Keratinocyte (primary cell): ENCODE measurements around the gene IGFBP6. TPM values are rescaled to one million over a fixed set of nuclear protein-coding genes. Genes with fewer than 3 reads are reported as not detected.

Source experiments
- DNase-seq: peaks from one replicate; pipeline ENCODE4 v3.0.0-alpha.2; 2011; ENCODE audit warnings: low read depth, missing footprints, low spot score
- FAIRE-seq: peaks from 2 replicates; lab custom pipeline; 2011; peaks lifted over from hg19 to GRCh38; lab: Jason Lieb, UNC
- H2AFZ ChIP-seq: 2 replicates; pipeline ENCODE4 v1.6.0; 2012; ENCODE audit warnings: low read length, control low read depth, inconsistent platforms; ENCODE audit not compliant: control insufficient read depth
- H3K27ac ChIP-seq: 2 replicates; pipeline ENCODE4 v1.5.1; 2011; ENCODE audit warnings: low read length; ENCODE audit not compliant: control insufficient read depth, insufficient read depth
- H3K27me3 ChIP-seq: 3 replicates; pipeline ENCODE4 v1.6.0; 2011; ENCODE audit warnings: low read length; ENCODE audit not compliant: control insufficient read depth, insufficient read depth; ENCODE audit errors: extremely low read depth
- H3K36me3 ChIP-seq, 2 experiments: 2 replicates in 1 of 2; 3 replicates in 1 of 2; pipeline ENCODE4 v1.5.1; 2011; ENCODE audit warnings: low read length in 2 of 2, mild to moderate bottlenecking in 1 of 2; ENCODE audit not compliant: control insufficient read depth in 2 of 2, insufficient read depth in 2 of 2; ENCODE audit errors: extremely low read depth in 1 of 2
- H3K4me1 ChIP-seq: 3 replicates; pipeline ENCODE4 v1.5.1; 2011; ENCODE audit warnings: low read length; ENCODE audit not compliant: control insufficient read depth, insufficient read depth; ENCODE audit errors: extremely low read depth
- H3K4me2 ChIP-seq: 3 replicates; pipeline ENCODE4 v1.6.0; 2011; ENCODE audit warnings: low read depth, low read length; ENCODE audit not compliant: control insufficient read depth, insufficient read depth; ENCODE audit errors: extremely low read depth
- H3K4me3 ChIP-seq, 3 experiments: fragments of 200-600 bp in 1 of 3; sonication (generic) in 1 of 3; 2 replicates in 2 of 3; 3 replicates in 1 of 3; pipeline ENCODE4 v1.5.1; 2011 to 2016; ENCODE audit warnings: low read length in 3 of 3, mild to moderate bottlenecking in 3 of 3, control low read depth in 2 of 3, inconsistent platforms in 1 of 3, low read depth in 1 of 3, mixed read lengths in 1 of 3, mixed run types in 1 of 3, moderate library complexity in 1 of 3; ENCODE audit not compliant: control insufficient read depth in 2 of 3, insufficient read depth in 2 of 3; ENCODE audit errors: extremely low read depth in 1 of 3
- H3K79me2 ChIP-seq: 2 replicates; pipeline ENCODE4 v1.6.0; 2012; ENCODE audit warnings: low read length; ENCODE audit not compliant: control insufficient read depth, insufficient read depth
- H3K9ac ChIP-seq: 3 replicates; pipeline ENCODE4 v1.6.0; 2011; ENCODE audit warnings: low read length; ENCODE audit not compliant: control insufficient read depth, insufficient read depth; ENCODE audit errors: extremely low read depth
- H3K9me1 ChIP-seq: 3 replicates; pipeline ENCODE4 v1.6.0; 2011; ENCODE audit warnings: low read length; ENCODE audit not compliant: control insufficient read depth, insufficient read depth; ENCODE audit errors: extremely low read depth
- H3K9me3 ChIP-seq: 2 replicates; pipeline ENCODE4 v1.5.1; 2012; ENCODE audit warnings: low read depth, low read length; ENCODE audit not compliant: control insufficient read depth
- H4K20me1 ChIP-seq: 3 replicates; pipeline ENCODE4 v1.6.0; 2011; ENCODE audit warnings: low read length; ENCODE audit not compliant: control insufficient read depth, insufficient read depth; ENCODE audit errors: extremely low read depth
- EZH2 ChIP-seq: IDR thresholded peaks from one replicate; pipeline ENCODE4 v1.6.1; 2012; ENCODE audit warnings: inconsistent platforms, mild to moderate bottlenecking, low read length, moderate library complexity
- dilution Hi-C: fragments of 300-500 bp; cut with MboI; formaldehyde crosslinking; loops from one replicate; pipeline ENCODE4 v1.7.0; 2020; ENCODE audit warnings: low sequenced_read_pairs; ENCODE audit not compliant: extremely low pct_ligation_motif_present
- polyA plus RNA-seq, 5 experiments: library from polyadenylated mRNA; depleted of rRNA in 3 of 5; stranded (reverse) in 3 of 5; stranded (forward) in 1 of 5; unstranded in 1 of 5; fragments of >200 nt; gene quantifications; 1 replicate in 1 of 5; 2 replicates in 3 of 5; 3 replicates in 1 of 5; pipeline versions ENCODE4 v1.2.1 to v1.2.3, GENCODE V29; 2011 to 2012; ENCODE audit warnings: missing spikeins in 2 of 5, low read depth in 1 of 5, low replicate concordance in 1 of 5
- TF ChIP-seq, protein P1 (sequence below), 3 experiments: IDR thresholded peaks in 1 of 3; conservative IDR thresholded peaks in 1 of 3; optimal IDR thresholded peaks in 1 of 3; 2 replicates in 2 of 3; 3 replicates in 1 of 3; pipeline versions ENCODE3 to v1.5.1; 2011; ENCODE audit warnings: low read length in 3 of 3, mild to moderate bottlenecking in 3 of 3, moderate library complexity in 2 of 3, control low read depth in 1 of 3, inconsistent platforms in 1 of 3; ENCODE audit not compliant: insufficient read depth in 2 of 3; ENCODE audit errors: extremely low read depth in 1 of 3

IGFBP6 gene
- polyA plus RNA-seq, 1 donor (not counting 4 experiments of a cell fraction or from before 2014, with no cell fraction given), result 30.1 TPM

DNA sequence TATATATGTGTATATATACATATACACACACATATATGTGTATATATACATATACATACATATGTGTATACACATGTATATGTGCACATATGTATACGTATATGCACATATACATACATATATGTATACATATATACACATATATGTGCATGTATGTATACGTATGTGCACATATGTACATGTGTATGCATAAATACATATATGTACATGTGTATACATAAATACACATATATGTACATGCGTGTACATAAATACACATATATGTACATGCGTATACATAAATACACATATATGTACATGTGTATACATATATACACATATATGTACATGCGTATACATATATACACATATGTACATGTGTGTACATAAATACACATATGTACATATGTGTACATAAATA lies 49.7 kb downstream of the IGFBP6 start:
- Histone ChIP-seq H3K79me2 (no peaks in the 10 kb centered on the region), H3K36me3 (no peaks in the 10 kb centered on the region), H3K9me3 (no peaks in the 10 kb centered on the region), H3K4me3 (no peak overlapping the region), H3K27ac (no peak overlapping the region), H3K4me2 (no peak overlapping the region), H3K9me1 (no peaks in the 10 kb centered on the region), H4K20me1 (no peaks in the 10 kb centered on the region), H2AFZ (no peak overlapping the region), H3K27me3 (no peaks in the 10 kb centered on the region), H3K9ac (no peak overlapping the region), H3K4me1 (no peaks in the 10 kb centered on the region)
- FAIRE-seq (no peak), DNase-seq (no peak)
- dilution Hi-C loops, result no loop called here
- TF ChIP-seq, protein P1, sequence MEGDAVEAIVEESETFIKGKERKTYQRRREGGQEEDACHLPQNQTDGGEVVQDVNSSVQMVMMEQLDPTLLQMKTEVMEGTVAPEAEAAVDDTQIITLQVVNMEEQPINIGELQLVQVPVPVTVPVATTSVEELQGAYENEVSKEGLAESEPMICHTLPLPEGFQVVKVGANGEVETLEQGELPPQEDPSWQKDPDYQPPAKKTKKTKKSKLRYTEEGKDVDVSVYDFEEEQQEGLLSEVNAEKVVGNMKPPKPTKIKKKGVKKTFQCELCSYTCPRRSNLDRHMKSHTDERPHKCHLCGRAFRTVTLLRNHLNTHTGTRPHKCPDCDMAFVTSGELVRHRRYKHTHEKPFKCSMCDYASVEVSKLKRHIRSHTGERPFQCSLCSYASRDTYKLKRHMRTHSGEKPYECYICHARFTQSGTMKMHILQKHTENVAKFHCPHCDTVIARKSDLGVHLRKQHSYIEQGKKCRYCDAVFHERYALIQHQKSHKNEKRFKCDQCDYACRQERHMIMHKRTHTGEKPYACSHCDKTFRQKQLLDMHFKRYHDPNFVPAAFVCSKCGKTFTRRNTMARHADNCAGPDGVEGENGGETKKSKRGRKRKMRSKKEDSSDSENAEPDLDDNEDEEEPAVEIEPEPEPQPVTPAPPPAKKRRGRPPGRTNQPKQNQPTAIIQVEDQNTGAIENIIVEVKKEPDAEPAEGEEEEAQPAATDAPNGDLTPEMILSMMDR (optimal IDR thresholded peaks at IDR 0.05 in 1 of 3, IDR thresholded peaks at IDR 0.05 in 1 of 3, conservative IDR thresholded peaks at IDR 0.05 in 1 of 3; ENCODE audit: extremely low read depth in 1 of 3, insufficient read depth in 2 of 3, low read length in 3 of 3), result no peak
- no peak for TF ChIP-seq EZH2

DNA sequence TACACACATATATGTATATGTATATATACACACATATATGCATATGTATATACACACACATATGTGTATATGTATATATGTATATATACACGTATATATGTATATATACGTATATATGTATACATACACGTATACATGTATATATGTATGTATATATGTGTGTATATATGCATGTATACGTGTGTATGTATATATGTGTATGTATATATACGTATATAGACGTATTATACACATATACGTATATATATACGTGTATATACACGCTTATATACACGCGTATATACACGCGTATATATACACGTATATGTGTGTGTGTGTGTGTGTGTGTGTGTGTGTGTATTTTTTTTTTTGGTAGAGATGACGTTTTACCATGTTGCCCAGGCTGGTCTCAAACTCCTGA lies 50.2 kb downstream of the IGFBP6 start:
- Histone ChIP-seq H3K27ac (no peak overlapping the region), H3K36me3 (no peaks in the 10 kb centered on the region), H3K27me3 (no peaks in the 10 kb centered on the region), H3K4me1 (no peaks in the 10 kb centered on the region), H2AFZ (no peak overlapping the region), H3K4me2 (no peak overlapping the region), H4K20me1 (no peaks in the 10 kb centered on the region), H3K9me1 (no peaks in the 10 kb centered on the region), H3K9me3 (no peaks in the 10 kb centered on the region), H3K4me3 (no peak overlapping the region), H3K9ac (no peak overlapping the region), H3K79me2 (no peaks in the 10 kb centered on the region)
- dilution Hi-C loops, result no loop called here
- TF ChIP-seq EZH2, result no peak
- TF ChIP-seq, protein P1 (optimal IDR thresholded peaks at IDR 0.05 in 1 of 3, IDR thresholded peaks at IDR 0.05 in 1 of 3, conservative IDR thresholded peaks at IDR 0.05 in 1 of 3; ENCODE audit: extremely low read depth in 1 of 3, insufficient read depth in 2 of 3, low read length in 3 of 3), result no peak
- DNase-seq (no peak), FAIRE-seq (no peak)
